HCT116 (cell line): ENCODE results near the gene RGCC. TPM values are rescaled to one million over a fixed set of nuclear protein-coding genes. Genes with fewer than 3 reads are reported as not detected.

Experiments used
- ATAC-seq: fragments of 200-7000 bp; cut with Tn5 transposase; 2 replicates; pipeline ENCODE4 v1.9.1; 2020; ENCODE audit warnings: mild to moderate bottlenecking, moderate library complexity
- BruUV-seq: library from RNA; stranded (reverse); fragments of 400-500 nt; replicated peaks from 2 replicates; lab custom pipeline; 2021; lab: Mats Ljungman, UMichigan
- CTCF ChIA-PET: fragments of 300-600 bp; sonication (Branson Sonifier 250); formaldehyde crosslinking; loops from one replicate; lab custom pipeline; 2021; ENCODE audit warnings: antibody characterized with exemption; lab: Charles Lee
- POLR2A ChIA-PET: fragments of 300-600, 350-600 bp; sonication (Branson Sonifier 250); formaldehyde crosslinking; loops from one replicate; lab custom pipeline; 2021; ENCODE audit warnings: antibody characterized with exemption; lab: Charles Lee
- RAD21 ChIA-PET, 2 experiments: fragments of 300-600 bp; sonication (Branson Sonifier 250); formaldehyde crosslinking; loops; one replicate each; lab custom pipeline; 2023; ENCODE audit warnings: low total read pairs in 2 of 2; ENCODE audit not compliant: uncharacterized antibody in 2 of 2, unreplicated experiment in 2 of 2, low non-redundant PET in 1 of 2; lab: Charles Lee
- DNase-seq: peaks from one replicate; pipeline ENCODE4 v3.0.0-alpha.2; 2010; ENCODE audit warnings: low read depth, low spot score
- H2AFZ ChIP-seq: fragments of 200-600 bp; shearing (Covaris generic), sonication (generic); 2 replicates; pipeline ENCODE4 v1.6.1; 2017; ENCODE audit warnings: low read depth, mixed run types, mixed read lengths, antibody characterized with exemption, low read length; ENCODE audit not compliant: poor library complexity, severe bottlenecking
- H3K27ac ChIP-seq: 2 replicates; pipeline ENCODE4 v1.5.1; 2012; ENCODE audit warnings: low read depth, low read length
- H3K27me3 ChIP-seq: fragments of 200-600 bp; sonication (generic); 2 replicates; pipeline ENCODE4 v1.6.1; 2016; ENCODE audit warnings: mixed run types, low read length, mixed read lengths; ENCODE audit not compliant: insufficient read depth
- H3K36me3 ChIP-seq, 2 experiments: fragments of 200-500 bp in 1 of 2; fragments of 200-600 bp in 1 of 2; sonication (Bioruptor generic) in 1 of 2; sonication (generic) in 1 of 2; 2 replicates each; pipeline versions ENCODE4 v1.5.1 to v1.6.1; 2014 to 2016; ENCODE audit warnings: low read length in 2 of 2, inconsistent platforms in 1 of 2, mixed read lengths in 1 of 2, mixed run types in 1 of 2; ENCODE audit not compliant: insufficient read depth in 2 of 2, control insufficient read depth in 1 of 2
- H3K4me1 ChIP-seq, 2 experiments: fragments of 200-600 bp in 1 of 2; sonication (generic) in 1 of 2; 2 replicates each; pipeline versions ENCODE4 v1.5.1 to v1.6.1; 2012 to 2017; ENCODE audit warnings: low read length in 2 of 2, inconsistent platforms in 1 of 2, mild to moderate bottlenecking in 1 of 2, mixed read lengths in 1 of 2, mixed run types in 1 of 2, moderate library complexity in 1 of 2; ENCODE audit not compliant: insufficient read depth in 2 of 2, control insufficient read depth in 1 of 2
- H3K4me2 ChIP-seq: fragments of 200-600 bp; sonication (generic); 2 replicates; pipeline ENCODE4 v1.6.1; 2017; ENCODE audit warnings: mixed run types, low read length, mixed read lengths
- H3K4me3 ChIP-seq, 2 experiments: fragments of 200-600 bp in 1 of 2; sonication (generic) in 1 of 2; replicated peaks in 1 of 2; 2 replicates each; pipeline ENCODE4 v1.5.1; 2011 to 2016; ENCODE audit warnings: low read length in 2 of 2, control low read depth in 1 of 2, low read depth in 1 of 2, mild to moderate bottlenecking in 1 of 2, mixed read lengths in 1 of 2, mixed run types in 1 of 2
- H3K79me2 ChIP-seq: fragments of 200-600 bp; sonication (generic); 2 replicates; pipeline ENCODE4 v1.6.1; 2017; ENCODE audit warnings: mild to moderate bottlenecking, mixed run types, low read length, moderate library complexity, mixed read lengths; ENCODE audit not compliant: insufficient read depth
- H3K9ac ChIP-seq: fragments of 200-600 bp; sonication (generic); 2 replicates; pipeline ENCODE4 v1.6.1; 2016; ENCODE audit warnings: low read length, mixed read lengths
- H3K9me2 ChIP-seq: fragments of 200-600 bp; sonication (generic), shearing (Covaris generic); 2 replicates; pipeline ENCODE4 v1.6.1; 2017; ENCODE audit warnings: mixed run types, mild to moderate bottlenecking, moderate library complexity; ENCODE audit not compliant: insufficient read depth
- H3K9me3 ChIP-seq, 2 experiments: fragments of 200-500 bp in 1 of 2; fragments of 200-600 bp in 1 of 2; sonication (Bioruptor generic) in 1 of 2; sonication (generic) in 1 of 2; 2 replicates each; pipeline ENCODE4 v1.6.1; 2014 to 2017; ENCODE audit warnings: low read length in 2 of 2, mixed read lengths in 2 of 2, inconsistent platforms in 1 of 2, low read depth in 1 of 2, mild to moderate bottlenecking in 1 of 2, mixed run types in 1 of 2, moderate library complexity in 1 of 2; ENCODE audit not compliant: control insufficient read depth in 1 of 2, insufficient read depth in 1 of 2
- H4K20me1 ChIP-seq: fragments of 200-600 bp; sonication (generic), shearing (Covaris generic); 2 replicates; pipeline ENCODE4 v1.6.1; 2017; ENCODE audit warnings: mixed run types, mild to moderate bottlenecking, moderate library complexity; ENCODE audit not compliant: insufficient read depth
- CBX3 ChIP-seq: IDR thresholded peaks from 2 replicates; pipeline ENCODE4 v1.6.1; 2012; ENCODE audit warnings: low read depth
- EGR1 ChIP-seq: IDR thresholded peaks from 2 replicates; pipeline ENCODE4 v1.6.1; 2012; ENCODE audit warnings: low read depth
- FOSL1 ChIP-seq: IDR thresholded peaks from 2 replicates; pipeline ENCODE4 v1.6.1; 2012; ENCODE audit warnings: low read depth
- POLR2AphosphoS5 ChIP-seq: IDR thresholded peaks from 2 replicates; pipeline ENCODE4 v1.6.1; 2011; ENCODE audit warnings: mild to moderate bottlenecking, low read depth, low read length, moderate library complexity
- TCF7L2 ChIP-seq: IDR thresholded peaks from 2 replicates; pipeline ENCODE4 v1.7.0; 2011; ENCODE audit warnings: borderline replicate concordance, inconsistent platforms; ENCODE audit not compliant: insufficient read depth, insufficient read length; ENCODE audit errors: extremely low read depth
- ZNF274 ChIP-seq: fragments of 200-500 bp; sonication (Bioruptor generic); IDR thresholded peaks from 2 replicates; pipeline ENCODE4 v1.6.1; 2014; ENCODE audit warnings: mild to moderate bottlenecking, low read depth, low read length, inconsistent platforms
- intact Hi-C: fragments of 100-400 bp; cut with micrococcal nuclease; formaldehyde crosslinking; loops from 2 replicates; pipeline ENCODE4 v1.10.0; 2022
- total RNA-seq: library from RNA; stranded (reverse); gene quantifications from one replicate; pipeline ENCODE4 v1.2.1, GENCODE V29; 2021; ENCODE audit not compliant: unreplicated experiment
- TF ChIP-seq, protein P1 (sequence below): IDR thresholded peaks from 2 replicates; pipeline ENCODE4 v1.6.1; 2012; ENCODE audit warnings: low read depth

The RGCC gene
- total RNA-seq, 1 experiment from 2014 or later: 3.2 TPM

DNA sequence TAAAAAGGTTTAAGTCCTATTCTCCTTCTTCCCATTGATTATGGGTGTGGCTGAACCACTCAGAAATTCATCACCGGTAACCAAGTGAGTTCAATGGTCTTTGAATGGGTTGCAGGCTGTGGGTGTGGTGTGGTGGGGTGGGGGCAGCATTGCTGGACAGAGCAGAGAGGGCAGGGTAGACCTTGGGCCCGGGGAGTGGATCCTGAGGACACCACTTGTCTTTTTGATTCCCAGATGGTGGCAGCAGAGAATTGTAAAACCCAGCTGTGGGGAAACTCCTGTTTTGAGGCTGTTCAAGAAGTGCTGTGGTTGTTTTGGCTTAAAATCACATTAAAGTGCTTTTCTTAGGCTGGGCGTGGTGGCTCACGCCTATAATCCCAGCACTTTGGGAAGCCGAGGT is 45.8 kb upstream of the RGCC start (continued):
- TF ChIP-seq, protein P1, sequence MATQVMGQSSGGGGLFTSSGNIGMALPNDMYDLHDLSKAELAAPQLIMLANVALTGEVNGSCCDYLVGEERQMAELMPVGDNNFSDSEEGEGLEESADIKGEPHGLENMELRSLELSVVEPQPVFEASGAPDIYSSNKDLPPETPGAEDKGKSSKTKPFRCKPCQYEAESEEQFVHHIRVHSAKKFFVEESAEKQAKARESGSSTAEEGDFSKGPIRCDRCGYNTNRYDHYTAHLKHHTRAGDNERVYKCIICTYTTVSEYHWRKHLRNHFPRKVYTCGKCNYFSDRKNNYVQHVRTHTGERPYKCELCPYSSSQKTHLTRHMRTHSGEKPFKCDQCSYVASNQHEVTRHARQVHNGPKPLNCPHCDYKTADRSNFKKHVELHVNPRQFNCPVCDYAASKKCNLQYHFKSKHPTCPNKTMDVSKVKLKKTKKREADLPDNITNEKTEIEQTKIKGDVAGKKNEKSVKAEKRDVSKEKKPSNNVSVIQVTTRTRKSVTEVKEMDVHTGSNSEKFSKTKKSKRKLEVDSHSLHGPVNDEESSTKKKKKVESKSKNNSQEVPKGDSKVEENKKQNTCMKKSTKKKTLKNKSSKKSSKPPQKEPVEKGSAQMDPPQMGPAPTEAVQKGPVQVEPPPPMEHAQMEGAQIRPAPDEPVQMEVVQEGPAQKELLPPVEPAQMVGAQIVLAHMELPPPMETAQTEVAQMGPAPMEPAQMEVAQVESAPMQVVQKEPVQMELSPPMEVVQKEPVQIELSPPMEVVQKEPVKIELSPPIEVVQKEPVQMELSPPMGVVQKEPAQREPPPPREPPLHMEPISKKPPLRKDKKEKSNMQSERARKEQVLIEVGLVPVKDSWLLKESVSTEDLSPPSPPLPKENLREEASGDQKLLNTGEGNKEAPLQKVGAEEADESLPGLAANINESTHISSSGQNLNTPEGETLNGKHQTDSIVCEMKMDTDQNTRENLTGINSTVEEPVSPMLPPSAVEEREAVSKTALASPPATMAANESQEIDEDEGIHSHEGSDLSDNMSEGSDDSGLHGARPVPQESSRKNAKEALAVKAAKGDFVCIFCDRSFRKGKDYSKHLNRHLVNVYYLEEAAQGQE: no peak
- TF ChIP-seq CBX3 (no peak), EGR1 (no peak)

DNA sequence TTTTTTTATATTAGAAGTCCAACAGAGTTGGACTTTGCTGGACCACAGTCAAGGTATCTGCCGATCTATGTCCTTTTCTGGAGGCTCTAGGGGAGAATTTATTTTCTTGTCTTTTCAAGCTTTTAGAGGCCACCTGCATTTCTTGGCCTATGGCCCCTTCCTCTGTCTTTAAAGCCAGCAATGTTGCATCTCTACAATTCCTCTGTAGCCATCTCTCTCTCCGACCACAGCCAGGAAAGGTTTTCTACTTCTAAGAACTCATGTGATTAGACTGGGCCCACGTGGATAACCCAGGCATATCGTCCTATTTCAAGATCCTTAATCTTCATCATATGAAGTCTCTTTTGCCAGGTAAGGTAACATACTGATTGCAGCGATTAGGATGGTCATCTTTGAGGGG is 43.5 kb upstream of the RGCC start:
- POLR2A ChIA-PET: no interaction called here
- TF ChIP-seq FOSL1: no peak
- no peak for TF ChIP-seq POLR2AphosphoS5
- TF ChIP-seq TCF7L2: no peak
- TF ChIP-seq, protein P1: no peak
- no peak for TF ChIP-seq ZNF274
- TF ChIP-seq, all 23 proteins: peak for 0
- no peak overlapping the region for H2AFZ ChIP-seq
- H3K4me3 ChIP-seq: no peak overlapping the region
- H3K4me2 ChIP-seq: no peak overlapping the region
- intact Hi-C loops: no loop called here
- H3K9me2 ChIP-seq: no peaks in the 10 kb centered on the region
- H4K20me1 ChIP-seq: no peaks in the 10 kb centered on the region
- 0 out of 4 replicates have a peak, but pooled peaks cover 0 to 4% of the 10 kb centered on the region in 2 experiments for H3K4me1 ChIP-seq
- BruUV-seq: no TSS peak
- ChIA-PET CTCF (no interaction called here), RAD21 (no interaction called here)
- ATAC-seq (no peak), DNase-seq (no peak)
- no peaks in the 10 kb centered on the region for H3K27me3 ChIP-seq
- H3K79me2 ChIP-seq: no peaks in the 10 kb centered on the region
- H3K9me3 ChIP-seq: no peaks in the 10 kb centered on the region
- no peak overlapping the region for H3K9ac ChIP-seq
- no peak overlapping the region for H3K27ac ChIP-seq
- no peaks in the 10 kb centered on the region for H3K36me3 ChIP-seq
